GM19372 (cell line): Measurements from ENCODE around the gene ZNF790.
"Not testable (repeated sequence)": the region's sequence is repeated elsewhere in the genome, so short reads cannot be mapped to it uniquely, and the experiment has no call there.

Experiments used
- ATAC-seq: cut with Tn5 transposase; IDR thresholded peaks from one replicate; pipeline ENCODE4 v1.9.1; 2021; ENCODE audit warnings: mild to moderate bottlenecking, low read depth, moderate library complexity; ENCODE audit not compliant: unreplicated experiment

The ZNF790 gene

DNA sequence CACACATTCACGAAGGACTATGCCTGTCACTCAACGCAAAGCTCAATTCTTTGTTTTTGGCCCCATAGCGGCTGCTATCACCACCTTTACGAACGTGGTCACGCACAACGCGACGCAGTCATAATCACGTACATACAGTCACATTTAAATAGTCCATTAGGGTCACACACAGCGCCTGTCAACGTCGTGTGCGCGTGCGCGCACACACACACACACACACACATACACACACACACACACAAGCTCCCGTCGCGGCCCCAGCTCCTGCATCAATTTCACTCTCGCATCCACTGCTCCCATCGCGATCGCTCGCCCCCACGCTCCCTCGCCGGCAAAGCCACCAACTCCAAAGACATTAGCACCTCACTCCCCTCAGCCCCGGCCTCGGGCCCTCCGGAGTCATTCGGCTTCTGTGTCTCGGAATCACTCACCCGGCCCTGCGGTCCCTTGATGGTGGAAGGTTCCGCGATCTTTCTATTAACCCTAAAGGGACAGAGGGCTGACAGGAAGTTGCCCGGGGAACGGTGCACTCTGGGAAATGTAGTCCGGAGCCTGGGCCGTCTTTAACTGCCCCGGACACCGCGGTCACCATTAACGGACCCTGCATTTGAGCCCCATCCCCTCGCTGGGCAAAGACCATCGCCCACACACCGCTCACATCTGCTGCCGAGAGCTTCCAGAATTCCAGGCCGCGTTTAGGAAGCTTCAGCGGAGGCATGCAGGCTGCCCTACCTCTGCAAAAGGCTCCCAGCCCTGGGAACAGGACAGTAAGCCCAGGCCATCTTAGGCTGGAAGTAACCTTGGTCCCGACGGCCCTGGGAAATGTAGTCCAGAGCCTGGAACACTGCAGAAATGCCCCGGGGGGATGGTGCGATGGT, at the start of gene ZNF790:
Gene ZNF790, minus strand, starts transcription at position 482 of the 878 bp plus-strand sequence. CDS start 12,768 bp downstream, outside the sequence.
- peak; percentile 85 for ATAC-seq

DNA sequence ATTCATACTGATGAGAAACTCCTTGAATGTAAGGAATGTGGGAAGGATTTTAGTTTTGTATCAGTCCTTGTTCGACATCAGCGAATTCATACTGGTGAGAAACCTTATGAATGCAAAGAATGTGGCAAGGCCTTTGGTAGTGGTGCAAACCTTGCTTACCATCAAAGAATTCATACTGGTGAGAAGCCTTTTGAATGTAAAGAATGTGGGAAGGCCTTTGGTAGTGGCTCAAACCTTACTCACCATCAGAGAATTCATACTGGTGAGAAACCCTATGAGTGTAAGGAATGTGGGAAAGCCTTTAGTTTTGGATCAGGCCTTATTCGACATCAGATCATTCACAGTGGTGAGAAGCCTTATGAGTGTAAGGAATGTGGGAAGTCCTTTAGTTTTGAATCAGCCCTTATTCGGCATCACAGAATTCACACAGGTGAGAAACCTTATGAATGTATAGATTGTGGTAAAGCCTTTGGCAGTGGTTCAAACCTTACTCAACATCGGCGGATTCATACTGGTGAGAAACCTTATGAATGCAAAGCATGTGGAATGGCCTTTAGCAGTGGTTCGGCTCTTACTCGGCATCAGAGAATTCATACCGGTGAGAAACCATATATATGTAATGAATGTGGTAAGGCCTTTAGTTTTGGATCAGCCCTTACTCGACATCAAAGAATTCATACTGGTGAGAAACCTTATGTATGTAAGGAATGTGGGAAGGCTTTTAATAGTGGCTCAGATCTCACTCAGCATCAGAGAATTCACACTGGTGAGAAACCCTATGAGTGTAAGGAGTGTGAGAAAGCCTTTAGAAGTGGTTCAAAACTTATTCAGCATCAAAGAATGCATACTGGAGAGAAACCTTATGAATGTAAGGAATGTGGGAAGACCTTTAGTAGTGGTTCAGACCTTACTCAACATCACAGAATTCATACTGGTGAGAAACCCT, 39.1 kb upstream of the ZNF790 start:
- ATAC-seq = no peak

DNA sequence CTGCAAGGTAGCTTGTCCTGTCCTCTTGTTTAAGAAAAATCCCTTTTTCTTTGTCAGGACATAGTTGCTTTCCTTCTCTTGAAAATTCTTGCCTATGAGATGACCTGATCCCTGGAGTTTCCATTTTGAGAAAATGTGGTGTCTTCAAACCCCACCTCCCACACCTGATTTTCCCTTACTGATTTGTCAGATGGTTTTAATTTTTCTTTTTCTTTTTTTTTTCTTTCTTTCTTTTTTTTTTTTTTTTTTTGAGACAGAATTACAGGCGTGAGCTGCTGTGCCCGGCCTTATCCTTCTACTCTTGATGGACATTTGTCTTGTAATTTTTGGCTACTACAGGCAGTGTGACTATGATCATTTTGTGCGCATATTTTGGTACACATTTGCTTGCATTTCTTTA, 13.7 kb upstream of the ZNF790 start:
- ATAC-seq = no peak

DNA sequence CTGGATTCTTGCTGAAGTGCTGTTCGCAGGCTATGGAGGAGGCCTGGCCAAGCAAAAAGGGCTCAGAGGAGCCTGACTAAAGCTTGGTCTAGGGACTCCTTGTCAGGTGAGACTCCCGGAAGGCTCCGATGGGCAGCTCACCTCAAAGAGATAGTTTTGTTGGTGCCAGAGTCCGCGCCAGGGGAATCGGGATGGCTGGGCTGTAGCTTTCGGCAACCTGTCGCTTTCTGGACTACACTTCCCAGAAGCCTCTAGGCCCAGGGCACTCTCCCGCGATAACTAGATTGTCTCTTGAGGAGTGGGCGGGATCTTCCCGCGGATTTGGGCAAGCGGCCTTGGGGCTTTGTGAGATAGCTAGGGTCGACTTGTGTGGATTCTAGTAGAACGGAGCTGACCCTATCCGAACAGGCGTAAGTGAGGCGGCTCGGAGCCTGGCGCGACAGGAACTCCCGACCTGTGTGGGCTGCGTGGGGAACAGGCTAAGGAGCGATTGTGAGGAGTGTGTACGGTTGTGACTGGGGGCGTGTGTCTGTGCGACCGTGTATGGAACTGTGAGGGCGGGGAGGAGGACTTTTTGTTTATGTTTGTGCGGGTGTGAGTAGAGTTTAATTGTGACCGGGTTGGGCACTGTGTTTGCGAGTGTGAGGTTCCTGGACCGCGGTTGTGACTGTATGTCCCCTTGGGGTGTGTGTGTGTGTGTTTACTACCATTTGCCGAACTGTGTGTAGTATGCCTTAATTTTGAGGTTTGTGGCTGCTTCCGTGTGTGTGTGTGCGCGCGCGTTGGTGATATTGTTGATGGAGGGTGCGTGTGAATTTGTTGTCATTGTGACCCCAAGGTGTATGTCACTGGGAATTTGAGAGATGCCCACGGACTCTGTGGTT, 12.6 kb upstream of the ZNF790 start, which contains the start of gene ZNF345:
Gene ZNF345, plus strand, starts transcription at position 318 of the 884 bp plus-strand sequence. CDS start 25,955 bp downstream, outside the sequence.
- peak; percentile 80 for ATAC-seq

DNA sequence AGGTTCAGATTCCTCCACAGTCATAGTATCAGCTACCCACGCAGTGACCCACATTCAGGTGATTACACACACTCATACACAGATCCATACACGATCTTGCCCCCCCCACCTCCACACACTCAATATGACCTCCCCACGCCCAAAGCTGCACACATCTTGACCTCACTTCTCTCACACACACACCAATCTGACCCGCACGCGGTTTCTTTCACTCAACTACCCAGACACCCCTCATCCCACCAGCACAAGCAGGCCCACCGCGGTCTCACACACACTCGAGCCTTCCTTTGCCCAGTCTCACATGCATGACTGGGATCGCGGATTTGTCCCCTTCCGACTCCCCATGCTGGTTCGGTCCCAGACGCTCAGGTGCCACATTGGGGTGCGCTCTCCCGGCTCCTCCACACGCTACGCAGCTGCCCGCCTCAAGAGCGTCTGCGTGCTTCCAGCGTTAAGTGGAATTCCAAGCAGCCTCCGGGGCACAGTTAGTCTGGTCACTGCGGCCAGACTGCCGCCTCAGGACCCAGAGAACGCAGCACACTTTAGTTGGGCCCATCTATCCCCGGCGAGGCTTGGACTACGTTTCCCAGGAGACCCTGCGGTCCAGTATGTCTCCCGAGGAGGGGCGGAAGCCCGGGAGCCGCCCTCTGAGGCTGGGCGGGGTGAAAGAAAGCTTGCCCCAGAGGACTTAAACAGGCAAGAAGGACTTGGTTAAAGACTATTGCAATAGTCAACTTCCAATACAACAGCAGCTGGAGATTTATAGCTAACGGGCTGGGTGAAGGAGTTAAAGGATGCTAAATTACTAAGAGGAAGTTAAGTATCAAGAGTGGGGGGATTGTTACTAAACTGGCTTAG, 11.7 kb upstream of the ZNF790 start:
- ATAC-seq = peak; percentile 73

DNA sequence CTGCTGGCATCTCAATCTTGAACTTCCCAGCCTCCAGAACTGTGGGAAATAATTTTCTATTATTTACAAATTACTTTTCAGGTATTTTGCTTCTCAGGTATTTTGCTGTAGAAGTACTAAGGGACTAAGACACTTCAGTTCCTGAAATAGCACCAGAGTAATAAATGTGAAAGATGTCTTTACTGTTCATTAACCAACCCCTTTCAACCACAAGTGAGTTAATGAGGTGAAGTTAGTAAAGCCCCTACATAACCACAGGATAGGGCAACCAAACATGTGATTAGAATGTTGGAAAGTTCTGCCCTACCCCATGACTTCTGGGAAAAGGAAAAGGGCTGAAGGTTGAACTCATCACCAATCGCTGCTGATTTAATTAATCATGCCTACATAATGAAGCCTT, 9.8 kb upstream of the ZNF790 start:
- no peak for ATAC-seq

DNA sequence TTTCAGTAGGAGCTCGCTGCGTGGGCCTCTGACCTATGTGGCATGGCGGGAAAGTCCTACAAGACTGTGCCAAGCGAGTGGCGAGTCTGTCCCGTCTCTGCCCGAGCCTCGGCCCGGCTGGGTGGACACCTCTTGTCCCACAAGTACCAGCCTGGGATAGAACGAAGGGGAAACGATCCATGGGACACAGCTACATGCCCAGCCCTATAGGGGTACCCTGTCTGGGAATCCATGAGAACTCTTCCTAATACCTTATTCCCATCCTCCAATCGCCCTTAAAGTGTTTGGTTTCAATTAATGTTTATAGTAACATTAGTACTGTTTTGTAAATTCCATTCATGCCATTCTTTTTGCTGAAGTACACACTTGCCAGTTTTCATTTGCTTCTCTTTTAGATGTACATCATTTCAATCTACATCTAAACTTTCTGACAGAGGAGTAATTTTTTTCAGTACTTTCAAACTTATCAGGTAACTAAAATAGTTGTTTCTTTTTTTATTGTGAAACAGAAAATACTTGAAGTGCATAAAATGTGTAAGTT, 667 bp upstream of the ZNF790 start:
- no peak for ATAC-seq

DNA sequence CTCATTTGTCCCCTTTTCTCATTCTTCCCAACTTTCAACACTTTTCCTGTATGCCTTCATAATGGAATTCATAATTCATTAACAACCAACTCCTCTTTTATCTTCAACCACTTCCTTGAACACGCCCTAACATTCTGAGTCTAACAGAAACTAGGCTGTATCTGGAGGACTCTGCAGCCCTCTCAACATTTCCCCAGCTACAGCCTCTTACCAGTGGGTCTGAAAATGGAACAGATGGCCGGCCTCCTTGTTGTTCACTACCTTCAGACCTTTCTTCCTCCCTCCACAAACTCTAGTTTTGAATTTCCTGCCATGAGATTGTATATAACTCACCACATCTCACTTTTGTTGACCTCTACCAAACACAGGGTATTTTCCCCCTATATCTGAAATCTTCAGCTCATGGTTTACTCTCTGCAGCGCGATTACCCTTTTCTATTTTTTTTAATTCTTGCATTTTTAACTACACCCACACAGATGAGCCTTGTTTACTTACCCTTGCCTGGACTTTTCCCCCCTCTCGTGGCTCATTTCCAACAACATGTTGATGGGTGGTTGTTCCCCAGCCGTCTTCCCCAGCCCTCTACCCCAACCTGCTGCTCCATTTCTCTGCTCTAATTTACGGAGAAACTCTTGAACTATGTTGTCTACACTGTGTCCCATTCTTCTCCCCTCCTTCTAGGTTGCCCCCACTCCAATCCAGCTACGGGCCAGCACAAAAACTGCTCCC, 846 bp downstream of the ZNF790 start:
- ATAC-seq = no peak

DNA sequence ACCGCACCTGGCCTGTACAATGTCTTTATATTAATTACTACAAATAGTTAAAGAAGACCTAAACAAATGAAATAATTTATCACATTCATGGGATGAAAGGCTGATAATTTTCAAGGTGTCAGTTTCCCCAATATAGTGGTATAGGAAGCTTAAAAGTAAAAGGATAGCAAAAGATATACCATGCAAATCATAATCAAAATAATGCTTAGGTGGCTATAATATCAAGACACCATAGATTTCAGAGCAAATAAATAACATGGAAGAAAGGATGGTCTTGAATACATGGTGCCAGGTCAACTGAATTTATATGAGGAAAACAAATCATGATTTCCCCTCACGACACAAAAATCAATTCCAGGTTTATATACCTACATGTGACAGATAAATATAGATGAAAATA, 4.8 kb downstream of the ZNF790 start:
- ATAC-seq = no peak

DNA sequence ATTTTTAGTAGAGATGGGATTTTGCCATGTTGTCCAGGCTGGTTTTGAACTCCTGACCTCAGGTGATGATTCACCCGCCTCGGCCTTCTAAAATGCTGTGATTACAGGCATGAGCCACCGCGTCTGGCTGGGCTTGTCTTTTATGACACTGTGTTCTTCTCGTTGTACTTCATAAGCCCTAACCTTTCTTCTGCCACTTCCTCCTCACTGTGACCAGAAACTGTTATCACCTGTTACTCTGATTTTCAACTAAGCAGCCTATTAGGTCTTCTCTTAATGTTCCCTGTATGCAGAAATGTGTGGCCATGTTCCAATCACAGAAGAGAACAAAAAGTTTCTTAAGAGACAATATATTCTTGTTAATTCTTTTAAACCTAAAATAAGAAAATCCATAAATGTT, 16.4 kb downstream of the ZNF790 start:
- no peak for ATAC-seq

DNA sequence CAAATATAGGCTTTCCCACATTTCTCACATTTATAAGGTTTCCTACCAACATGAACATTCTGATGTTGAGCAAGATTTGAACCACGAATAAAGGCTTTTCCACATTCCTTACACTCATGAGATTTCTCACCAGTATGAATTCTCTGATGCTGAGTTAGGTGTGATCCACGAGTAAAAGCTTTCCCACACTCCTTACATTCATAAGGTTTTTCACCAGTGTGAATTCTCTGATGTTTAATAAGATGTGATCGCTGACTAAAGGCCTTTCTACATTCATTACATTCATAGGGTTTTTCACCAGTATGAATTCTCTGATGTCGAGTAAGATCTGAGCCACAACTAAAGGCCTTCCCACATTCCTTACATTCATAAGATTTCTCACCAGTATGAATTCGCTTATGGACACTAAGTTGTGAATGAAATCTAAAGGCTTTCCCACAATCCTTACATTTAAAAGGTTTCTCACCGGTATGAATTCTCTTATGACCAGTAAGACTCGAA, 19.0 kb downstream of the ZNF790 start:
- no peak for ATAC-seq

DNA sequence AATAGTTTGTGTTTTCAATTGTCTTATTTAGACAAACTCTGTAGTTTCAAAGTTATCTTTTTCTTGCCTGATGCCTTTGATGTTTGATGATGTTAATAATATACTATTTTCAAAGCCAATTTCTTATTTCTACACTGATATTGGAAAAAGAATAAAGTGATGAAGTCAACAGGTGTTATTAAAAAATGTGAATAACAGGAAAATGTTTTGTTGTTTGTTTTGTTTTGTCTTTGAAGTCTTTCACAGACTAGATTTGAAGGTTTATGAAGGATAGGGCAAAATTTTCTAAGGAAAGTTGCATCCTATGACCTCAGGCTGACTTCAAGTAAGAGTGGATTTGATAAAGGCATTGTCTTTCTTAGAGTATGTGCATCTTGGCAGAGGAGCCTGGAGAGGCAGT, 31.2 kb downstream of the ZNF790 start:
- no peak for ATAC-seq

DNA sequence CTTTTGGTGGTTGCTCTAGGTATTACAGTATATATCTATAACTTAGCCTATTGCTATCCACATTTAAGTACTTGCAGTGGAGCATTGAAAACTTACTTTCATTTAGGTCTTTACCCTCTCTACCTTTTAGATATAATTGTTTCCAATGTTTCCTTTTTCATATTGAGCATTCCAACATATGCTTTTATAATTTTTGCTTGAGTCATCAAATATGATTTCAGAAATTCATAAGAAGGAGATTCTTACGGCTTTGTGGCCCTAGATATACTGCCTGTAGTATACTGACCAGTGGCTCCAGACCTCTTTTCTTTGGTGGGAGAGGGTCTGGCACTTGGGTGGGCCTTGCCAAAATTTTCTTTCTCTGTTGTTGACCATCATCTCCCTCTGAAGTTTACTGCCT, 32.8 kb downstream of the ZNF790 start:
- no peak for ATAC-seq

DNA sequence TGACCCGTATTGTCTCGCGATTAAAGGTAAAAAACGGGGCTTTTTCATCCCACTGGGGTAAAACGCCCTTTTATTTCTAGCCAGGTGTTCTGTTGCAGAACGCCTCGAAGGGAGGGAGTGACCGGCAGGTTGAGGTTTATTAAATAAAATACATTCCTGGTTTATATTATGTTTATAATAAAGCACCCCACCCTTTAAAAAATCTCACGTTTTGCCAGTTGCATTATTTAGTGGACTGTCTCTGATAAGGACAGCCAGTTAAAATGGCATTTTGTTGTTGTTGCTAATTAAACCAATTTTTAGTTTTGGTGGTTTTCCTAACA, 40.4 kb downstream of the ZNF790 start:
- ATAC-seq = peak; percentile 19

DNA sequence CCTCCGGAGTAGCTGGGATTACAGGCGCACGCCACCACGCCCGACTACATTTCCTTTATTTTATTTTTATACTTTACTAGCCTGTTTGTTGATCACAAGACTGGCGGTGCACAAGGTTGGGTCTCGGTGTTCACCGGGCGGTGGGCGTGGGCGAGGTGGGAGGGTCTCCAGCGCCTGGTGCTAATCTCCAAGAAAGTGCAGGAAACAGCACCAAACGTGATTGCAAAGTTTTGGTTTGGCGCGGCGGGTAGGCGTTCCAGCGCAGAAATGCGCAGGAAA, 41.5 kb downstream of the ZNF790 start:
- ATAC-seq = no peak

DNA sequence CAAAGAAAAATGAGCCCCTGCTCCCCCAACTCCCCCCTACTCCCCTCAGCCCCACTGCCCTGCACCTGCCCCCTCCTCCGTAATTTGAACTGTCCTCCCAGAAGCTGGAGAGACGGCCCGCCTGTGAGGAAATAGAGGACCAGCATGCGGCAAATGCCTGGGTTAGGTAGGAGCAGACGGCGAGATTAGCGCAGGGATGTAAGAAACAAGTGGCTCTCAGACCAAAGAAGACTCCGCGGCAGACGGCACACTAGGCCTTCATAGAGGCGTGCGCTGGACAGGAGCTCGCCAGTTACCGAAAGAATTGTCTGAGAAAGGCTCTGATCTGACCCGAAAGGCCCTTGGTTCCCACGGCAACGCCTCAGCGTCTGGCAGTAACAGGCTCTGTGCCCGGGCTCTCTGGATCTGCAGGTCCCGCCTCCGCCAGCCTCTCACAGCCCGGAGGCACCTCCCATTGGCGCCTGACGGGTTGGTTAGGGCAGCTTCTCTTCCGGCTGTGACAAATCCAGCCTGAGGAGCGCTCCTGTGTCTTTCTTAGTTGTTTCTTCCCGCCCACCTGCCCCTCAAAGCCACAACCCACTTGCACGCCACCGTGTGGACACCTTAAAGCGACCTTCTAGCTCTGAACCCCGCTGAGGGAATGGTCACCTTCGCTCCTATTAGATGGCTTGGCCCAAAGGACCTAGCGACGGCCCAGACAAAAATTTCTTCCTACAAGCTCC, 46.6 kb downstream of the ZNF790 start:
- ATAC-seq = not testable (repeated sequence)

DNA sequence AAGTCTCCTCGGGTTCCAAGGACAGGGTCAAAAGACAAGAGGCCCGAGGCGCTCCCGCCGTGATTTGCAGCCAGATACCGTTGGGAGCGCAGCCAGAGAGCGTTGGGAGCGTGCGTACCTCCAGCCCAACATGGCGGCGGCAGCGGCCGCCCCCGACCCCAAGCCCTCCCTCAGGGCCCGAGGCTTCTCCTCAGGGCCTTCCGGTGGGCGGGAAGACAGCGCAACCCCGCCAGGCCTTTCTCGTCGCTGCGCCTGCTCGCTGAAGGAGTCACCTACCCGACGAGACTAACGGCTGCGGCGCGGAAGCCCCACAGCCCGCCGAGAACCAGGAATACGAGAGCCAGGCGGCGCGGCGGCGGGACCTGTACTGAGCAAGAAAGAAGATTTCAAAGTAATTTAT, 62.4 kb downstream of the ZNF790 start:
- ATAC-seq = no peak

DNA sequence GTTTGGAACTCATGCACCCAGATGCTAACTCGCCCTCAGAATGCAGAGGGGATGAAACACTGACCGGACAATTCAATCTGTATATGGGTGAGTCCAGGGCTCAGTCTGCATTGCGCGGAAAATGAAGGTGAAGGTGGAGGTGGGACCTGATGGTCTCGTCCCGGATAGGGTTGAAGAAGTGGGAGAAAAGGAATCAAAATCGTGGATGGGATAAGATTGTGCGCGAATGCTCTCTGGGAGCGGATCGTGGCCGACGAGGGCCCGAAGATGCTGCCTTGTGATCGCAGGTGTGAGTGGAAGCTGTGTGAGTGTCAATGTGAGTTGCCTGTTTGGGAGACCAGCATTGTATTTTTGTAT, 65.0 kb downstream of the ZNF790 start:
- no peak for ATAC-seq
